Measurements from ENCODE around the gene PECR. TPM values are rescaled to one million over a fixed set of nuclear protein-coding genes. Genes with fewer than 3 reads are reported as not detected.

Gene PECR
- total and polyA plus RNA-seq, 10 of the 15 experiments (the other 5 are each of a cell fraction or from before 2014, with no cell fraction given): 7.6 to 37.4 (median 25.7) TPM

- peak; percentile 9; the same call in 1 of the 2 replicates for TF ChIP-seq TCF12 (IDR thresholded peaks at IDR 0.05; ENCODE audit: low read depth, low read length)
- peak; percentile 4; the same call in 1 of the 2 replicates for TF ChIP-seq RAD51 (IDR thresholded peaks at IDR 0.05)
- TF ChIP-seq HDAC6 (IDR thresholded peaks at IDR 0.05; ENCODE audit: unreplicated experiment): no peak
- peak; percentile 92 for TF ChIP-seq ZBTB40 (IDR thresholded peaks at IDR 0.05; ENCODE audit: borderline replicate concordance)
- TF ChIP-seq ATF2 (IDR thresholded peaks at IDR 0.05; ENCODE audit: low read length): no peak
- TF ChIP-seq ZNF384 (IDR thresholded peaks at IDR 0.05; ENCODE audit: borderline replicate concordance, low read depth, low read length): no peak
- no peak for TF ChIP-seq ZNF622 (IDR thresholded peaks at IDR 0.05)
- TF ChIP-seq CHD2 (IDR thresholded peaks at IDR 0.05; ENCODE audit: borderline replicate concordance, low read depth, low read length): peak; percentile 40; the same call in 1 of the 2 replicates
- TF ChIP-seq TBL1XR1 (IDR thresholded peaks at IDR 0.05; ENCODE audit: low read depth, low read length): 0 out of 2 replicates have a peak, but pooled peaks have one; percentile 22
- no peak for TF ChIP-seq ESRRA (IDR thresholded peaks at IDR 0.05; ENCODE audit: low read length)
- TF ChIP-seq NRF1 (conservative IDR thresholded peaks at IDR 0.05; ENCODE audit: low read depth, low read length): peak; percentile 100
- TF ChIP-seq EED (IDR thresholded peaks at IDR 0.05; ENCODE audit: low read depth): peak; percentile 50; the same call in 1 of the 2 replicates
- peak; percentile 40; the same call in 1 of the 2 replicates for TF ChIP-seq LARP7 (IDR thresholded peaks at IDR 0.05)
- peak; percentile 91 for TF ChIP-seq GABPA (IDR thresholded peaks at IDR 0.05; ENCODE audit: low read depth)
- TF ChIP-seq HDAC2 (IDR thresholded peaks at IDR 0.05): no peak
- peak; percentile 66 for TF ChIP-seq E2F4 (IDR thresholded peaks at IDR 0.05; ENCODE audit: low read depth, low read length)
- no peak for TF ChIP-seq TARDBP (IDR thresholded peaks at IDR 0.05; ENCODE audit: borderline replicate concordance)
- no peak for TF ChIP-seq MYC (IDR thresholded peaks at IDR 0.05; ENCODE audit: insufficient read depth, insufficient read length, insufficient replicate concordance, low read length, severe bottlenecking)
- TF ChIP-seq MEF2B (IDR thresholded peaks at IDR 0.05; ENCODE audit: partially characterized antibody, poor library complexity, severe bottlenecking): no peak
- TF ChIP-seq NR2C2 (IDR thresholded peaks at IDR 0.05; ENCODE audit: borderline replicate concordance, control insufficient read depth, insufficient read length, low read depth): no peak
- TF ChIP-seq EP300 (IDR thresholded peaks at IDR 0.05; ENCODE audit: borderline replicate concordance in 1 of 2, control insufficient read depth in 1 of 2, low read depth in 2 of 2, low read length in 2 of 2): no peak
- peak; percentile 79 for TF ChIP-seq MXI1 (IDR thresholded peaks at IDR 0.05; ENCODE audit: low read depth, low read length)
- TF ChIP-seq MEF2A (IDR thresholded peaks at IDR 0.05; ENCODE audit: insufficient read depth, low read depth, low read length): no peak
- peak; percentile 41 for TF ChIP-seq SP1 (IDR thresholded peaks at IDR 0.05; ENCODE audit: low read depth, low read length)
Measured at GRCh38 chr2:216108967-216109921, 27.6 kb upstream of the PECR start, which contains the start of gene XRCC5 (continued).

Data from GM12878 (cell line).